T follicular helper cell (primary cell): Measurements from ENCODE around the gene MYO9A.
A peak's percentile ranks its signal among the peaks of the same experiment; 100 is the strongest.
"Not testable (repeated sequence)": the region's sequence is repeated elsewhere in the genome, so short reads cannot be mapped to it uniquely, and the experiment has no call there.

ENCODE experiments used
- DNase-seq: peaks from one replicate; pipeline ENCODE4 v3.0.0-alpha.2; 2020; ENCODE audit warnings: low read depth

Gene MYO9A

DNA sequence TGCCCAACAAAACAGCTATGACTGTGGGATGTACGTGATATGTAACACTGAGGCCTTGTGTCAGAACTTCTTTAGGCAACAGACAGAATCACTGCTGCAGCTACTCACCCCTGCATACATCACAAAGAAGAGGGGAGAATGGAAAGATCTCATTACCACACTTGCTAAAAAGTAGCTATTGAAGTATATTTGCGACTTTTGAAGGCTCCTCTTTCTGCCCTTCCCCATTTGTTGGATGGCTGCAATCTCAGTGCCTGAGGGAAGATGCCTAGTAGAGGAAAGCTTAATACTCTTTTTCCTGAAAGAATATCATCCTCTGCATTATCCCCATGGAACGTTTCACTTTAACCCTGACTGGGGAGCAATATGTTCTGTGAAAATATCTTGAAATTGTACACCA, 22.1 kb upstream of the MYO9A start:
- DNase-seq: no peak

DNA sequence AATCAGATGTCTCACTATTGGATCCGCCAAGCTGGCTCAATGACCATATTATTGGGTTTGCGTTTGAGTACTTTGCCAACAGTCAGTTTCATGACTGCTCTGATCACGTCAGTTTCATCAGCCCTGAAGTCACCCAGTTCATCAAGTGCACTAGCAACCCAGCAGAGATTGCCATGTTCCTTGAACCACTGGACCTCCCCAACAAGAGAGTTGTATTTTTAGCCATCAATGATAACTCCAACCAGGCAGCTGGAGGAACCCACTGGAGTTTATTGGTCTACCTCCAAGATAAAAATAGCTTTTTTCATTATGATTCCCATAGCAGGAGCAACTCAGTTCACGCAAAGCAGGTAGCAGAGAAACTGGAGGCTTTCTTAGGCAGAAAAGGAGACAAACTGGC, 21.7 kb upstream of the MYO9A start:
- DNase-seq: no peak

DNA sequence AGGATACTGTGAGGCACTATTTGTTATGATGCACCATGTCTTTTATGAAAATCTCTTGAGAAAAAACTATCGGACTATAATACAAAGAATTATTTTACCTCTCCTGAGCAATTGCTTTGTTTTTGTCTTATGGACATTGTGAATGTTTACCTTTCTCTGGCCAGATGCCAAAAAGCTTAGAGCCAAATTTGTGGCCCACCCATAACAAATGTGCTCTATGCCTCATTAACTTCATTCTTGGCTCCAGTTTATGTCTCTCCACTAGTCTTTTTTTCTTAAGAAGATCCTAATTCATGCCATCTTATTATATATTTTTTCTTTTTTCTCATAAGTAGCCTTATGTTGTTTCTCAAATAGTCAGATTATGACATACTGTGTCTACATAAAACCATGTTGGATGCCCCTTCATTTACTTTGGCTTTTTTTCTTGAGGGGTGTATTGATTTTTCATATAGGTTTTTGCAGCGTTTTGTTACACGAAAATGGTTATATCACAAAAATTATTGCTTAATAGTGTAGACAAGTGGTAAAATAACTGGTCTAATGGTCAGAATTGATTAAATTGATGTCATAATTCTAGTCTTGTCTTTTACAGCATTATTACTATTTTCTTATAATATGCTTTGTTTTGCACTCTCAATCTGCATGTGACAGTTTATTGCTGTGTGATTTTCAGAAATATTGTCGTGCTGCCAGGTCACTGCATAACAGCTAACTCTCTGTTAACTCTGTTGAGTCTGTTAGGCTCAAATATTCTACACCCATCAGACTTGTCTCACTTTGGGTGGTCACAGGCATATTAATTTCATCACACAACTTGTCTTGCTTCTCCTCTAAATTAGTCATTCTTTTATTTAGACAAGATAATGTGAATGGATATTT, 18.5 kb upstream of the MYO9A start:
- DNase-seq: no peak

DNA sequence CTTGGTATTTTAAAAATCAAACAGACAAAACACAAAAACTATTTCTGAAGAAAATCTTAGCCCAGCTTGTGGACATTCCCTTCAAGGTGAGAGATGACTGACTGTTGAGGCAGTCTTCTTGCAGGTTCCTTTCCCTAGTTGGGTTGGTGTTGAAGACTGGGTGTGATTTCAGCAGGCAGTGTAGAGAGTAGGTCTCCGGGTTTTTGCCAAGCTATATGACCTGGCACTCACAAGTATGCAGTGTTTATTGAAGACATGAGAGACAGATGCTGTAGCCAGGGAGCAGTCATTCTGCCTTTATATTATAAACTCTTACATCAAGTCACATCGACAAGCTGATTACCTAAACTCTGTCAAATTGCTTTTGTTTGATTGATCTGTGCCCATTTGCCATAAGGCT, 17.8 kb upstream of the MYO9A start:
- DNase-seq: no peak

DNA sequence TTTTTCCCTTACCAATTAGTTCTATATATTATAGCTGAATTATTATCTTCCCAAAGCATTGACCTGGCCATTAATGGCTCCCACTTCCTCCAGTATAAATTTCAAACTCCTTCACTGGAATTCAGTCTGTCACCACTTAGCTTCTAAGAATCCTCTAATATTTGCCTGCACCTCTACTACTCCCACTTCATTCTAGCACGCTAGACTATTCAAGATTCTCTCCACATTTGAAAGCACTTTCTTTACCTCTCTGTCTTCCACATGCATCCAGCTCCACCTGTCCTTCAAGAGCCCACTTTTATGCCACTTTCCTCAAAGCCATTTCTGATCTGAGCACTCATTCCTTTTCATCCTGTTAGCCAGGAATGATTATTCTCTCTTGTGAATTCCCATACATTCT, 15.3 kb upstream of the MYO9A start:
- no peak for DNase-seq

DNA sequence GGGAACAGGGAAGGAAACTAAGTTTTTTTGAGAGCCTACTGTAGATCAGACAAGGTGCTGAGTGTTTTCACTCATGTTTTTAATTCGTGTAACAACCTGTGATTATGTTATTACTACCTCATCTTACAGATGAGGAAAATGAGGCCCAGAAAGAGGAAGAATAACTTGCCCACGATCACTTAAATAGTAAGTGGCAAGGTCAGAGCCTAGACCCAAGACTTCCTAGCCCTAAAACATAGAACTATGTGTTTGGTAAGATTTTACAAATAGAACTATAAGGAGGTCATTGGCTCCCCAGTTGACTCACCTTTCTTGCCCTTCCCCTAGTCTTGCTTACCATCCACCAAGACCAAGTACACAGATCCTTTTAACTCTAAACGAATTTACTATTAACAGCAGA, 14.0 kb upstream of the MYO9A start:
- DNase-seq: no peak

DNA sequence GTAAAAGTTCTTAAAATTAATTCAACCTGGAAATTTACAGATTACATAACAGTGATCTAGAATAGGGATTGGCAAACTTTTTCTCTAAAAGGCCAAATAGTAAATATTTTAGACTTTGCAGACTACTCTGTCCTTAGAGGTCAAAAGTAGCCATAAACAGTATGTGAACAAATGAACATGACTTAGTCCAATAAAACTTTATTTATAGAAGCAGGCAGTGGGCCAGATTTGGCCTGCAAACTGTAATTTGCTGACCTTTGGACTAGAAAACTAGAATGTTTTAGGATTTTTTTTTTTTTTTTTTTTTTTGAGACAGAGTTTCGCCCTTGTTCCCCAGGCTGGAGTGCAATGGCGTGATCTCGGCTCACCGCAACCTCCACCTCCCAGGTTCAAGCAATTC, 12.3 kb upstream of the MYO9A start:
- DNase-seq: no peak

DNA sequence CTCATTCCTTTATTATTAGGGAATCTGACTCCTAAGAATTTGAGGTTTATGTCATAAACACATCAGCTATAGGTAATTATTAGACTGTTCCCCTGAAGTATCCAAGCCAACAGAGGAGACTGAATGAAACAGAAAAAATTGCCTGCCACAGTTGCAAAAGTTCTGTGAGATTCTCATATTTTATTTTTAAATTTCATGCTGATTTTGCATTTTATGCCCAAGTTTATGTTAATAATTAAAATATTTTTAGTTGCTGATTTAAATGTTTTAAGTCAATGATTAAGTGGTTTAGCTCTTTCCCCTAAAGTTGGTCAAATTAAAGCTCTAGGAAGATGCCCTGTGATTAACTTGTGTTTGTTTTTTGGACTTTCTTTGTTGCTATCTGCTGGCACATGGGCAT, 10.4 kb upstream of the MYO9A start:
- no peak for DNase-seq

DNA sequence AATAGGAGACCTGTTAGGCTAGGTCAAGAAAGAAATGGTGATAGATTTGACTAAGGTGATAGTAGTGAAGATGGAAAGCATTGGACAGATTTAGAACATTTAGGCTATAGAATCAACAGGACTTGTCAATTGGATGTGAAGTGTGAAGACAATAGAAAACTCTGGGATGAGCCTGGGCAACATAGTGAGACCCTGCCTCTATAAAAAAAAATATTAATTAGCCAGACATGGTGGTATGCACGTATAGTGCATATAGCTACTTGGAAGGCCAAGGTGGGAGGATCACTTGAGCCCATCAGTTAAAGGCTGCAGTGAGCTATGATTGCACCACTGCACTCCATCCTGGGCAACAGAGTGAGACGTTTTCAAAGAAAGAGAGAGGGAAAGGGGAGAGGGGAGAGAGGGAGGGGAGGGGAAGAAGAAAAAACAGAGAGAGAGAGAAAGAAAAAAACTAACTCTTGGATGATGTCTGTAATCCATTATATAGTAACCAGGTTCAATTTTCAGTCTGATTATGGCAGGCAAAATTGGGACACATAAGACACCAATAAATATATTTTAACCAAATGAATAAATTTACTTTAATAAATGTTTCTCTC, 9.9 kb upstream of the MYO9A start:
- no peak for DNase-seq

DNA sequence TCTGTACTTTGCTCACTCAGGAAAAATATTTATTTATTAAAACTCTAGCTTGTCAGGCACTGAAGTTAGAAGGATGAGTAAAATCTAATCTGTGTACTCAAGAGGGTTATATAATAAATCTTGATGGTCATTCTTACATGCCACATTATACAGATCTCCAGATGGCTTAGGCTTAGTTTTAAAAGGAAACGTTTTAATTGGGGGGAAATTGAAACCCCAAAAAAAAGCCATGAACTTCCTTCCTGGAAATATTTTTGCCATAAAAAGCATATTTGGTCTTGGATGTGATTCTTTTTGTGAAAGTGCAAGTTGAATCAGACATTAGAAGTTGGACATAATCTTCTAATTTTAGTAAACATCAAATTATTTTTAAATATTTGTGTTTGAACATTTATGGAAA, 6.3 kb upstream of the MYO9A start:
- DNase-seq: no peak

DNA sequence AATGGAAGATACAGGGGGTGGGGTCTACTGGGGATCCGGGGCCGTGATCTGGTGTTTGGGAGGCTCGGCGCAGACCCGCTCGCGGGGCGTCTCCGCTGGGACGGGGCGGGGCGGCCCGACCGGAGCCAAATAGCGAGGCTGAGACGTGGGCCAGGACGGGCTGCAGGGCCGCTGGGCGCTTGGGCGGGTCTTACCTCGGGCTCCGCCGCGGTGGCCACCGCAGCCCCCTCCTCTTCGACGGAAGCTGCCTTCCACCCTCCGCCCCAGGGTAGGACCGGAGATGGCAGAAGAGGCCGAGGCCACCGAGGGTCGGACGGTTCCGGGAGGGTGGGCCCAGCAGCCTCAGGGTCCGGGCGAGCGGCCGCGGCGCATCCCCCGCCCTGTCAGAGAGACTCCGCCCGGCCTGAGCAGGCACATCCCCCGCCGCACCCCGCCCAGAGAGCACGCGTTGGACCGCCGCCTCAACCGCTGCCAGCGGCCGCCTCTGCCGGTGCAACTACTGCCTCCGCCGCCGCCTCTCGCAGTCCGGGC, 399 bp downstream of the MYO9A start:
- DNase-seq: peak; percentile 43

DNA sequence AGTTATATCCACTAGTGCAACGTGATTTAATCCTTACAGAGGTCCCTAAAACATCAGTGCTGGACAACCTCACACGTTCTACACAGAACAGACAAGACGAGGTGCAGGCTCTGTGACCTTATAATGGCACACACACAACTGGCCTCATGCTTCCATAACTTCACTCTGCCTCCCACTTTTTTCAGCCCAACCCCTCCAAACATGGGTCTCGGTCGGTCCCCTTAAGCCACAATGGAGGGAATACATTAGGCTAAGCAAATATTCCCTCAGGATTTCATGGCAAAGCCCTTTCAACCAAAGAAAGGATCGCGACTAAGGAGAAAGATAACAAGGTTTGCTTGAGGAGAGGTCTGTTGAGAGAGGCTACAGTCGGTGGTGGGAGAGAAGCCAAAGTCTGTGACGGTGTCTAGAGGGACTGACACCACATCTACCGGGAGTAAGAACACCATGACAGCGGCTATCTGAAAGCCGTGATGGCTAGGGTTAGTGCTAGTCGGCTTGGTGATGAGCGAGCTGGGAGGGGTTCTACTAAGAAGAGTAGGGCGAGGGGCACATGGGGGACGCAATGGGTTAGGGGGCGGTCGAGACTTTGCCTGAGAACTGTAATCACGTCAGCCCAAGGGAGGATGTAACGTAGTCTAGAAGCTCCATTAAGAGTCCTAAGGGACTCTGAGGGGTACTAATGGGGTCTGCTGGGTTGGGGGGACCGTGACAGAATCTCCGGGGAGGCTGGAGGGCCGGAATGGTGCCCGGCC, 1.0 kb downstream of the MYO9A start:
- DNase-seq: peak; percentile 1

DNA sequence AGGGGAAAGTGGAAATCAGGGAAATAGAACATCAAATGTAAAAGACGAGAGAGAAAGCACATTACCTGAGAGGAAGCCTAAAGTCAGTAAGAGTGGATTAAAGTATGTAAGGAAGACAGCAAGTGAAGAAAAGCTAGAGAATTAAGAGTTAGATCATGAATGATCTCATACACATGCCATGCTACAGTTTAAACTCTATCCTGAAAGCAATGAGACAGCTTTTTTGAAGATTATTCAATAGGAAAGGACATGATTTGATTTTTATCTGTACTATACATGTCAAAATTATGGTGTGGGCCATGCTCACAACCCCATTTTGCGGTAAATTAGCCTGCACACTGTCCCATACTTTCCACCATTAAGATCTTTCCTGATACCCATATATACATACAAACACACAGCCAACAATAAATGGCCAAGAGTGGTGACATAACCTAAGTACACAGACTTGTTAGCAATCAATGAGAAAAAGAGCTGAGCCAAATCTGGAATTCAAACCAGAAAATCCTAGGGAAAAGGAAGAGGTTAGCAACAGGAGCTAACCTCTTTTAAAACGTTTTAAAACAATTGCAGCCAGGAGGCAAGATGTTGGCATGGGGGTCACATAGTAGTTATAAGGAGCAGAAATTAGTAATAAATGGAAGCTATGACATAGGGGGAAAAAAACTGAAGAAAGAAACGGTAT, 4.5 kb downstream of the MYO9A start:
- no peak for DNase-seq

DNA sequence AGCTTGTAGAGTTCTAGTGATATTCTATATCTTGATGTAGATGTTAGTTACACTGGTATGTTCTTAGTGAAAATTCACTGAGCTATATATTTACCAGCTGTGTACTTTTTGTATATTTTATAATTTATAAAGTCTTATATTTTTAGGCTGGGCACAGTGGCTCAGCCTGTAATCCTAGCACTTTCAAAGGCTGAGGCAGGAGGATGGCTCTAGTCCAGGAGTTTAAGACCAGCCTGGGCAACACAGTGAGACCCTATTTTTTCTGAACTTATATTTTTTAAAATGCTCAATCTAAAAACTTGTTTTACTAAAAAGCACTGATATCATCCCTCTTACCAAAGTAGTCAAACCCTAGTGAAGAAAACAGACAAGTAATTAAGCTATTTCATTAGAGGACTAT, 5.1 kb downstream of the MYO9A start:
- DNase-seq: no peak

DNA sequence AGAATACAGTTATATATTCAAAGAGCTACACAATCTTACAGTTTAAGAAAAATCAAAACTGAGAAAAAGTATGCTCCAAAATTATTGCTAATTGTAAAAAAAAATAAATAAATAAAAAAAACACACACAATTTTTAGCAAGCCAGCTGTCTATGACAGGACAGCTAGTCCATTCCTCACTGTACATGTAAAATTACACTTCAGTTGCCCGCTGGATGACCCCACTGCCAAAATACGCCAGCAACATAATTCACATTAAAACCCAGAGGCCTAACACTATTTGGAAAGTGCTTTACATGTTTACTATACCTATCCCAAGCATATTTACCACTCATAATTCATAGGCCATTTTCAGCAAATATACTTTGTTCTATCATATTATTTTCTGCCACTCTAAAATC, 5.8 kb downstream of the MYO9A start:
- DNase-seq: no peak

DNA sequence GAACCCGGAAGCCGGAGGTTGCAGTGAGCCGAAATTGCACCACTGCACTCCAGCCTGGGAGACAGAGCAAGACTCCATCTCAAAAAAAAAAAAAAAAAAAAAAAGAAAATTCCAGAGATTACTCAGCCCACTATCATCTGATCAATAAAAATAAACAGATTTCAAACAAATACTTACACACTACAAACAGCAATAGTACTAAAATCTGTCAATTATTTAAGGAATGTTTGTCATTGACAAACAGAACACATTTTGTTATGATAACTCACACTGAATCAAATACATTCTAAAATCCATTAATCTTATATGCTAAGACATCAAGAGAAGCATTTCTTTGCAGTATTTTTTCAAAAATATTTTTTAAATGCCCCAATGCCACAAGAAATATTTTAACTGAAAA, 7.6 kb downstream of the MYO9A start:
- no peak for DNase-seq

DNA sequence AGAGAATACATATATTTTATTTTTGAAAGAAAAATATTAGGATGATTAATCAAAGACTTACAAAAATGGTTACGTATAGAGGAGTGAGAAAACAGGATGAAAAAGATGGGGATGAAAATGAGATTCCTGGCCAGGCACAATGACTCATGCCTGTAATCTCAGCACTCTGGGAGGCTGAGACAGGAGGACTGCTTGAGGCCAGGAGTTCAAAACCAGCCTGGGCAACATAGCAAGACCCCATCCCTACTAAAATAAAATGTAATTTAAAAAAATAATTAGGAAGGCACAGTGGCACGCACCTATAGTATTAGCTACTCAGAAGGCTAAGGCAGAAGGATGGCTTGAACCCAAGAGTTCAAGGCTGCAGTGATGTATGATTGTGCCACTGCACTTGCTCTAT, 11.9 kb downstream of the MYO9A start:
- DNase-seq: no peak

DNA sequence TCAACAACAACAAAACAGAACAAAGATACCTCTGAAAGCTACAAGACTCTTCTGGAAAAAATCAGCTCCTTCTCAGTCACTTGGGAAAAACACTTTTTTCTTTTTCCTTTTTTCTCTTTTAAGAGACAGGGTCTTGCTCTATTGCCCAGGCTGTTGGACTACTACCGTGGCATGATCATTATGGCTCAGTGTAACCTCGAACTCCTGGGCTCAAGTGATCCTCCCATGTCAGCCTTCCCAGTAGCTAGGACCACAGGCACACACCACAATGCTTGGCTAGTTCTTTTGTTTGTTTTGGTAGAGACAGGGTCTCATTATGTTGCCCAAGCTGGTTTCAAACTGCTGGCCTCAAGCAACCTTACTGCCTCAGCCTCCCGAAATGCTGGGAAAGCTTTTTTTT, 12.8 kb downstream of the MYO9A start:
- DNase-seq: no peak

DNA sequence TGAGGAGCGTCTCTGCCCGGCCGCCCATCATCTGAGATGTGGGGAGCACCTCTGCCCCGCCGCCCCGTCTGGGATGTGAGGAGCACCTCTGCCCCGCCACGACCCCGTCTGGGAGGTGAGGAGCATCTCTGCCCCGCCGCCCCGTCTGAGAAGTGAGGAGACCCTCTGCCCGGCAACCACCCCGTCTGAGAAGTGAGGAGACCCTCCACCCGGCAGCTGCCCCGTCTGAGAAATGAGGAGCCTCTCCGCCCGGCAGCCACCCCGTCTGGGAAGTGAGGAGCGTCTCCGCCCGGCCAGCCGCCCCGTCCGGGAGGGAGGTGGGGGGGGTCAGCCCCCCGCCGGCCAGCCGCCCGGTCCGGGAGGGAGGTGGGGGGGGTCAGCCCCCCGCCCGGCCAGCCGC, 17.4 kb downstream of the MYO9A start:
- not testable (repeated sequence) for DNase-seq

DNA sequence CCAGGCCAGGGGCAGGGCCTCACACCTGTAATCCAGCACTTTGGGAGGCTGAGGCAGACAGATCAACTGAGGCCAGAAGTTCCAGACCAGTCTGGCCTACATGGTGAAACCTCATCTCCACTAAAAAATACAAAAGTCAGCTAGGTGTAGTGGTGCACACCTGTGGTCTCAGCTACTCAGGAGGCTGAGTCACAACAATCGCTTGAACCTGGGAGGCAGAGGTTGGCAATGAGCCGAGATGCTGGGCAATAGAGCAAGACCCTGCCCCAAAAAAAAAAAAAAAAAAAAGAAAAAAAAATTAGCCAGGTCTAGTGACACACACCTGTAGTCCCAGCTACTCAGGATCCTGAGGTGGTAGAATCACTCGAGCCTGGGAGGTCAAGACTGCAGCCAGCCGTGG, 18.8 kb downstream of the MYO9A start:
- no peak for DNase-seq

DNA sequence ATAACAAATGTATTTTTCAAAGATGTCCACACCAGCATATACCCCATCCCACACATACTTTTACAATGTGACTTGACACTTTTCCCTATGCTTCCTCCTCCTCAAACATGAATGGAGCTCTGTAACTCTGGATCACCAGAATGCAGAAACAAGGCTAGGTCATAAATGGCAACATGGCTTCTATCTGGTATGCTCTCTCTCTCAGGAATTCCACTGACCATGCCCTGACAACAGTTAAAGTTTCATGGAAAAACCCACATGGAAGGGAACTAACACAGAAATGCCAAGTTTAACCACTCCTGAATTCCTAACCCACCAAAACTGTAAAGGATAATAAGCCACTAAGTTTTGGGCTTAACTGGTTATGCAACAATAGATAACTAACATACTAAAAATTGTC, 19.9 kb downstream of the MYO9A start:
- no peak for DNase-seq

DNA sequence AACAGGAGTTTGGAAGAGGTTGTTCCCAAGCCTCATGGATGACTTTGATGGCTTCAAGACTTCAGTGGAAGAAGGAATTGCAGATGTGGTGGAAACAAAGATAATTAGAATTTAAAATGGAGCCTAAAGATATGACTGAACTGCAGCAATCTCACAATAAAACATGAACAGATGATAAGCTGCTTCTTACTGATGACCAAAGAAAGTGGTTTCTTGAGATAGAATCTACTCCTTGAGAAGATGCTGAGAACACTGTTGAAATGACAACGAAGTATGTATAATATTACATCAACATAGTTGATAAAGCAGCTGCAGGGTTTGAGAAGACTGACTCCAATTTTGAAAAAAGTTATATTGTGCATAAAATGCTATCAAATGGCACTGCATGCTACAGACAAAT, 21.2 kb downstream of the MYO9A start:
- no peak for DNase-seq
